Sigmoid colon (tissue), 3 donors: ENCODE measurements around the gene OR52E1.

Source experiments
- POLR2A ChIP-seq, 2 donors: fragments of 450-650 bp; IDR thresholded peaks; one replicate each; pipeline ENCODE4 v1.6.1; 2016; ENCODE audit warnings: antibody characterized with exemption in 2 of 2, mild to moderate bottlenecking in 2 of 2, moderate library complexity in 2 of 2
- TF ChIP-seq, protein P1 (sequence below), 4 experiments: fragments of 450-650 bp in 3 of 4; fragments of 200-600 bp in 1 of 4; IDR thresholded peaks; one replicate each; pipeline ENCODE4 v1.5.1; 2016 to 2019; ENCODE audit warnings: antibody characterized with exemption in 4 of 4, mild to moderate bottlenecking in 3 of 4, moderate library complexity in 2 of 4

DNA sequence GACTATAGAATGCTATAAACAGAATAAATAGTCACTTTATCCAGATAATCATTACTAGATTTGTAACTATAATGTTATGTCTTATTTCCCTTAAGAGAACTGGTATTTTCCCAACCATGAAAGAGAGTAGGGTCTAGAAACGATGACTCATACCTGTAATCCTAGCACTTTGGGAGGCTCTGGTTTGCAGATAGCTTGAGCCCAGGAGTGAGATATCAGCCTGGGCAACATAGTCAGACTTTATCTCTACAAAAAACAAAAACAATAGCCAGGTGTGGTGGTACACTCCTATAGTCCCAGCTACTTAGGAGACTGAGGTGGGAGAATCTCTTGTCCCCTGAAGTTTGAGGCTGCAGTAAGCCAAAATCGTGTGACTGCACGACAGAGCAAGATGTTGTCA, 37.9 kb downstream of the OR52E1 start:
- TF ChIP-seq, protein P1, sequence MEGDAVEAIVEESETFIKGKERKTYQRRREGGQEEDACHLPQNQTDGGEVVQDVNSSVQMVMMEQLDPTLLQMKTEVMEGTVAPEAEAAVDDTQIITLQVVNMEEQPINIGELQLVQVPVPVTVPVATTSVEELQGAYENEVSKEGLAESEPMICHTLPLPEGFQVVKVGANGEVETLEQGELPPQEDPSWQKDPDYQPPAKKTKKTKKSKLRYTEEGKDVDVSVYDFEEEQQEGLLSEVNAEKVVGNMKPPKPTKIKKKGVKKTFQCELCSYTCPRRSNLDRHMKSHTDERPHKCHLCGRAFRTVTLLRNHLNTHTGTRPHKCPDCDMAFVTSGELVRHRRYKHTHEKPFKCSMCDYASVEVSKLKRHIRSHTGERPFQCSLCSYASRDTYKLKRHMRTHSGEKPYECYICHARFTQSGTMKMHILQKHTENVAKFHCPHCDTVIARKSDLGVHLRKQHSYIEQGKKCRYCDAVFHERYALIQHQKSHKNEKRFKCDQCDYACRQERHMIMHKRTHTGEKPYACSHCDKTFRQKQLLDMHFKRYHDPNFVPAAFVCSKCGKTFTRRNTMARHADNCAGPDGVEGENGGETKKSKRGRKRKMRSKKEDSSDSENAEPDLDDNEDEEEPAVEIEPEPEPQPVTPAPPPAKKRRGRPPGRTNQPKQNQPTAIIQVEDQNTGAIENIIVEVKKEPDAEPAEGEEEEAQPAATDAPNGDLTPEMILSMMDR (IDR thresholded peaks at IDR 0.05): no peak
- TF ChIP-seq POLR2A (IDR thresholded peaks at IDR 0.05): no peak
